ENCODE data around the gene ACTRT2.

The ACTRT2 gene

GRCh38 chr1:2983319-2983705 is 38.0 kb upstream of the ACTRT2 start:
- DNase-seq (ENCODE audit: insufficient read length, low spot score) (no peak), FAIRE-seq (no peak)
- TF ChIP-seq TAF1 (IDR thresholded peaks at IDR 0.05; ENCODE audit: low read depth, low read length) (no peak), POLR2AphosphoS5 (IDR thresholded peaks at IDR 0.05; ENCODE audit: low read depth, low read length) (no peak), SPI1 (IDR thresholded peaks at IDR 0.05; ENCODE audit: low read depth, low read length) (no peak), POU2F2 (IDR thresholded peaks at IDR 0.05; ENCODE audit: low read depth, low read length) (no peak), PAX5 (IDR thresholded peaks at IDR 0.05; ENCODE audit: insufficient read depth, low read length, severe bottlenecking) (no peak), POLR2A (IDR thresholded peaks at IDR 0.05; ENCODE audit: low read depth, low read length) (no peak)

DNA sequence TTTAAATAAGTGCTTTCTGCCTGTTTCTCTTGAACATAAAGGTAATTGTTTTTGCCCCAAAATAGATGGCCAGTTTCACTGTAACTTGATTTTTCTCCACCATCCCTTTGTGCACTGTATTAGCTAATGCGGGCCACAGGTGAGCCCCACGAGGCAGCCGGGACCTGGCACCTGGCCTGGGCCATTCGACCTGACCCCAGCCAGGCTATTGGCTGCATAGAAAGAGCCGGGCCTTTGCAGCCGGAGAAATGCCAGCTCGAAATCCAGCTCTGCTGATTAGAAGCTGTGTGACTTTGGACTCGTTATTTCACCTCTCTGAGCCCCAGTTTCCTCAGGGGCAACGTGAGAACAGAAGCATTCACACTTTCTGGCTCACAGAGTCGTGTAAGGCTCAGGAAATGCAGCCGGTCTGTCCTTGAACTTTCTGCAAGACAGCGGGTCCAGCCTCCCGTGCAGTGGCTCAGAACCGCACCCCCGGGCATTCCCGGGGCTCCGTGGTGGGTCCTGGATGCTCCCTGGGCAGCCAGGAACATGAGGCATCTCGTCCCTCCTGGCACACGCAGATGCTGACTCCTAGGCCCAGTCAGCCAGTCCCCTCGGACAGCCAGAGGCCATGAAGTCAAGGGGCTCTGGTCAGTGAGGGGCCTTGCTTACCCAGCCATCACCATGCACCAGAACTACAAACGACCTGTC is 37.4 kb upstream of the ACTRT2 start:
- no peak for DNase-seq (ENCODE audit: insufficient read length, low spot score)
- FAIRE-seq = no peak
- TF ChIP-seq POU2F2 (IDR thresholded peaks at IDR 0.05; ENCODE audit: low read depth, low read length) (no peak), PAX5 (IDR thresholded peaks at IDR 0.05; ENCODE audit: insufficient read depth, low read length, severe bottlenecking) (no peak), POLR2A (IDR thresholded peaks at IDR 0.05; ENCODE audit: low read depth, low read length) (no peak), POLR2AphosphoS5 (IDR thresholded peaks at IDR 0.05; ENCODE audit: low read depth, low read length) (no peak)

GRCh38 chr1:2984399-2985061 is 36.7 kb upstream of the ACTRT2 start:
- FAIRE-seq (no peak), DNase-seq (ENCODE audit: insufficient read length, low spot score) (no peak)
- no peak for TF ChIP-seq POU2F2 (IDR thresholded peaks at IDR 0.05; ENCODE audit: low read depth, low read length)
- no peak for TF ChIP-seq SPI1 (IDR thresholded peaks at IDR 0.05; ENCODE audit: low read depth, low read length)
- TF ChIP-seq PAX5 (IDR thresholded peaks at IDR 0.05; ENCODE audit: insufficient read depth, low read length, severe bottlenecking) = no peak
- no peak for TF ChIP-seq POLR2AphosphoS5 (IDR thresholded peaks at IDR 0.05; ENCODE audit: low read depth, low read length)
- no peak for TF ChIP-seq POLR2A (IDR thresholded peaks at IDR 0.05; ENCODE audit: low read depth, low read length)
- TF ChIP-seq TAF1 (IDR thresholded peaks at IDR 0.05; ENCODE audit: low read depth, low read length) = no peak

DNA sequence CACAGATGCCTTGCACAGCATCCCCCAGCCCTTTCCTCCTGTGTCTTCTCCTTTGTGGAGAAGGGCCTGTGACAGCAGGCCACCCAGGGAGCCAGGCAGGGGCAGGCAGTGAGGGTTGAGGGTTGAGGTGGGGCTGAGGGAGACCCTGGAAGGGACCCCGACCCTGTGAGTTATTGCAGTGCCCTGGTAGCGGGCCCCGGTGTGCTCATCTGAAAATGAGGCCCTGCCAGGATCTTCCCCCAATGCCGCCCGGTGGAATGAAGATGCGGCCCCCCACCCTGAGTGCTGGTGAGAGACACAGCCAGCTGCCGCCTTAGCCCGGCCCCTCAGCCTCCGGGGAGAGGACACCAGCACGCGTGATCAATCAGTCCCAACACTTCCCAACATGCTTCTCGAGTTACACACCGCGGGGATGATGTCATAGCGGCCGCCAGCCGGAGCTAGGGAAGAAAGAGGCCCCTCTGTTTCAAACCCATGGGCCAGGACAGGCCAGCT is 36.2 kb upstream of the ACTRT2 start:
- DNase-seq (ENCODE audit: insufficient read length, low spot score) (no peak), FAIRE-seq (no peak)
- TF ChIP-seq PAX5 (IDR thresholded peaks at IDR 0.05; ENCODE audit: insufficient read depth, low read length, severe bottlenecking) (no peak), POLR2A (IDR thresholded peaks at IDR 0.05; ENCODE audit: low read depth, low read length) (no peak), POU2F2 (IDR thresholded peaks at IDR 0.05; ENCODE audit: low read depth, low read length) (no peak), SPI1 (IDR thresholded peaks at IDR 0.05; ENCODE audit: low read depth, low read length) (no peak), POLR2AphosphoS5 (IDR thresholded peaks at IDR 0.05; ENCODE audit: low read depth, low read length) (no peak), TAF1 (IDR thresholded peaks at IDR 0.05; ENCODE audit: low read depth, low read length) (no peak)

- DNase-seq (ENCODE audit: insufficient read length, low spot score) = no peak
- no peak for TF ChIP-seq POLR2AphosphoS5 (IDR thresholded peaks at IDR 0.05; ENCODE audit: low read depth, low read length)
- TF ChIP-seq SPI1 (IDR thresholded peaks at IDR 0.05; ENCODE audit: low read depth, low read length) = no peak
- no peak for TF ChIP-seq POLR2A (IDR thresholded peaks at IDR 0.05; ENCODE audit: low read depth, low read length)
- no peak for TF ChIP-seq PAX5 (IDR thresholded peaks at IDR 0.05; ENCODE audit: insufficient read depth, low read length, severe bottlenecking)
- FAIRE-seq = no peak
These were observed 35.3 kb upstream of the ACTRT2 start for GRCh38 chr1:2985694-2986548.

DNA sequence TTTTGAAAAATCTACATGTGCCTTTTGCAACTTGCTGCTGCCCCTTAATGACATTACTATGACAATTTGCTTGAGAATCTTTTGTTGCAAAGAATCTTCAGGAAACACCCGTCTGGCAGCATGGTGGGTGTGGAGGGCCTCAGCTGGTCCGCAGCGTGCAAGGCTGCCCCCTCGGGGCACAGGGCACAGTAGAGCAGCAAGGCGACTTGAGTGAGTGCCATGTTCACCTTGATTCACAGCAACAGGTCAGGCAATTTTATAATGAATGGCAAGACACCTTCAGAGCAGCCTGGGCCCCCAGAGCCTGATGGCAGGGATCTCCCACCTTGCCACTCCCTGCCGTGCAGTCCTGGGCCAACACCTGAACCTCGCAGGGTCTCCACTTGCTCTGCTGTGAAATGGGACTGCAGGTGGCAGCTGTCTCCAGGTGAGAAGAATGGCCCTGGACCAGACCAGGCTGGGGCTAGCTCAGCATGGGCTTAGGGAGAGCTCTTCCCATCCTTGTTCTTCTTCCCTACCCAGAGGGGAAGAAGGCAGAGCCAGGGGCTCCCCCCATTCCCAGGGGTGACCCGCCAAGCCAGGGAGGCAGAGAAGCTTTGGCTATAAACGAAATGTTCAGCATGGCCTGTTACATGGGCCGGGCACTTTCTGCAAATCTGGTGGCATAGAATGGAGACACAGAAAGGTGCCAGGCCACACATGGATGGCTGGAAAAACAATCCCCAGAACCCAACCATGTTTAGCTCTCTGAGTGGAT is 34.5 kb upstream of the ACTRT2 start:
- TF ChIP-seq POLR2AphosphoS5 (IDR thresholded peaks at IDR 0.05; ENCODE audit: low read depth, low read length) (no peak), SPI1 (IDR thresholded peaks at IDR 0.05; ENCODE audit: low read depth, low read length) (no peak)
- DNase-seq (ENCODE audit: insufficient read length, low spot score) (no peak), FAIRE-seq (no peak)

GRCh38 chr1:2987773-2988172 is 33.5 kb upstream of the ACTRT2 start:
- TF ChIP-seq TAF1 (IDR thresholded peaks at IDR 0.05; ENCODE audit: low read depth, low read length) (no peak), POLR2AphosphoS5 (IDR thresholded peaks at IDR 0.05; ENCODE audit: low read depth, low read length) (no peak), POU2F2 (IDR thresholded peaks at IDR 0.05; ENCODE audit: low read depth, low read length) (no peak), POLR2A (IDR thresholded peaks at IDR 0.05; ENCODE audit: low read depth, low read length) (no peak), PAX5 (IDR thresholded peaks at IDR 0.05; ENCODE audit: insufficient read depth, low read length, severe bottlenecking) (no peak), SPI1 (IDR thresholded peaks at IDR 0.05; ENCODE audit: low read depth, low read length) (no peak)
- DNase-seq (ENCODE audit: insufficient read length, low spot score) (no peak), FAIRE-seq (no peak)

- TF ChIP-seq POU2F2 (IDR thresholded peaks at IDR 0.05; ENCODE audit: low read depth, low read length) (no peak), TAF1 (IDR thresholded peaks at IDR 0.05; ENCODE audit: low read depth, low read length) (no peak), POLR2AphosphoS5 (IDR thresholded peaks at IDR 0.05; ENCODE audit: low read depth, low read length) (no peak), POLR2A (IDR thresholded peaks at IDR 0.05; ENCODE audit: low read depth, low read length) (no peak), PAX5 (IDR thresholded peaks at IDR 0.05; ENCODE audit: insufficient read depth, low read length, severe bottlenecking) (no peak), SPI1 (IDR thresholded peaks at IDR 0.05; ENCODE audit: low read depth, low read length) (no peak)
- no peak for FAIRE-seq
These were observed 33.0 kb upstream of the ACTRT2 start for GRCh38 chr1:2988256-2988655.

GRCh38 chr1:2989185-2989584 is 32.1 kb upstream of the ACTRT2 start:
- no peak for DNase-seq (ENCODE audit: insufficient read length, low spot score)
- FAIRE-seq = no peak
- TF ChIP-seq TAF1 (IDR thresholded peaks at IDR 0.05; ENCODE audit: low read depth, low read length) (no peak), POU2F2 (IDR thresholded peaks at IDR 0.05; ENCODE audit: low read depth, low read length) (no peak), SPI1 (IDR thresholded peaks at IDR 0.05; ENCODE audit: low read depth, low read length) (no peak), POLR2AphosphoS5 (IDR thresholded peaks at IDR 0.05; ENCODE audit: low read depth, low read length) (no peak), POLR2A (IDR thresholded peaks at IDR 0.05; ENCODE audit: low read depth, low read length) (no peak), PAX5 (IDR thresholded peaks at IDR 0.05; ENCODE audit: insufficient read depth, low read length, severe bottlenecking) (no peak)

More at GRCh38 chr1:2988256-2988655, 33.0 kb upstream of the ACTRT2 start:
- DNase-seq (ENCODE audit: insufficient read length, low spot score) = no peak
